Tibial nerve (tissue), 4 donors: Measurements from ENCODE around the gene SDK2.

ENCODE experiments used
- CTCF ChIP-seq, 5 experiments: fragments of 200-600 bp in 3 of 5; fragments of 450-650 bp in 2 of 5; sonication (generic) in 3 of 5; IDR thresholded peaks; one replicate each; pipeline ENCODE4 v1.5.1; 2016 to 2019; ENCODE audit warnings: antibody characterized with exemption in 5 of 5, mild to moderate bottlenecking in 3 of 5, moderate library complexity in 2 of 5
- EP300 ChIP-seq, 2 donors: sonication (generic); formaldehyde crosslinking; IDR thresholded peaks; one replicate each; pipeline ENCODE4 v1.6.1; 2017; ENCODE audit warnings: antibody characterized with exemption in 2 of 2, mild to moderate bottlenecking in 1 of 2
- POLR2A ChIP-seq, 2 donors: fragments of 450-650 bp; IDR thresholded peaks; one replicate each; pipeline ENCODE4 v1.6.1; 2017; ENCODE audit warnings: antibody characterized with exemption in 2 of 2, mild to moderate bottlenecking in 2 of 2, moderate library complexity in 2 of 2

- no peak for TF ChIP-seq CTCF (IDR thresholded peaks at IDR 0.05)
- TF ChIP-seq EP300 (IDR thresholded peaks at IDR 0.05) = no peak
- no peak for TF ChIP-seq POLR2A (IDR thresholded peaks at IDR 0.05)
Observed at GRCh38 chr17:73681946-73682345, 37.7 kb upstream of the SDK2 start.
